H1 (cell line): ENCODE measurements around the gene CYSRT1. TPM values are rescaled to one million over a fixed set of nuclear protein-coding genes. Genes with fewer than 3 reads are reported as not detected.

ENCODE experiments used
- CTCF ChIA-PET: fragments of 300-600 bp; sonication (Branson Sonifier 250); formaldehyde crosslinking; loops from one replicate; lab custom pipeline; 2021; ENCODE audit not compliant: partially characterized antibody; lab: Charles Lee
- POLR2A ChIA-PET: fragments of 300-600 bp; sonication (Branson Sonifier 250); formaldehyde crosslinking; loops from one replicate; lab custom pipeline; 2021; ENCODE audit warnings: inconsistent platforms; ENCODE audit not compliant: partially characterized antibody; lab: Charles Lee
- DNase-seq, 2 experiments: peaks; one replicate each; pipeline versions ENCODE4 v3.0.0 to v3.0.0-alpha.2; 2010 to 2022; ENCODE audit warnings: low spot score in 2 of 2, low read depth in 1 of 2, mixed read lengths in 1 of 2
- FAIRE-seq: peaks from 2 replicates; lab custom pipeline; 2011; peaks lifted over from hg19 to GRCh38; lab: Jason Lieb, UNC
- H2AFZ ChIP-seq: 2 replicates; pipeline ENCODE4 v1.8.1; 2012; ENCODE audit warnings: low read length, inconsistent platforms
- H2AK5ac ChIP-seq: 2 replicates; pipeline ENCODE4 v1.6.1; 2013; ENCODE audit warnings: low read depth, low read length
- H2BK120ac ChIP-seq: replicated peaks from 2 replicates; pipeline ENCODE3; 2013; ENCODE audit warnings: low read depth, low read length, inconsistent platforms
- H2BK12ac ChIP-seq: 2 replicates; pipeline ENCODE4 v1.6.1; 2013; ENCODE audit warnings: low read depth, low read length
- H2BK15ac ChIP-seq: 2 replicates; pipeline ENCODE4 v1.6.1; 2013; ENCODE audit warnings: low read length
- H2BK20ac ChIP-seq: 2 replicates; pipeline ENCODE4 v1.6.1; 2013; ENCODE audit warnings: low read length
- H2BK5ac ChIP-seq: 2 replicates; pipeline ENCODE4 v1.6.1; 2013; ENCODE audit warnings: low read depth, low read length
- H3K14ac ChIP-seq: 2 replicates; pipeline ENCODE4 v1.6.1; 2013; ENCODE audit warnings: inconsistent platforms; ENCODE audit not compliant: insufficient read length
- H3K18ac ChIP-seq: 2 replicates; pipeline ENCODE4 v1.6.1; 2013; ENCODE audit warnings: low read length; ENCODE audit errors: extremely low read depth
- H3K23ac ChIP-seq: 2 replicates; pipeline ENCODE4 v1.6.1; 2013; ENCODE audit warnings: inconsistent platforms; ENCODE audit not compliant: insufficient read length
- H3K23me2 ChIP-seq: 2 replicates; pipeline ENCODE4 v1.6.1; 2013; ENCODE audit warnings: low read depth, low read length
- H3K27ac ChIP-seq: 2 replicates; pipeline ENCODE4 v1.6.1; 2011; ENCODE audit warnings: low read depth, low read length, inconsistent platforms
- H3K27me3 ChIP-seq, 4 experiments: replicated peaks in 1 of 4; 1 replicate in 1 of 4; 2 replicates in 3 of 4; pipeline versions ENCODE4 v1.6.1 to v1.8.1; 2011 to 2013; ENCODE audit warnings: low read length in 3 of 4, mild to moderate bottlenecking in 3 of 4, inconsistent platforms in 2 of 4, mixed read lengths in 2 of 4, moderate library complexity in 1 of 4; ENCODE audit not compliant: control insufficient read depth in 3 of 4, insufficient read depth in 3 of 4; ENCODE audit errors: extremely low read depth in 1 of 4
- H3K36me3 ChIP-seq, 4 experiments: 2 replicates each; pipeline versions ENCODE4 v1.6.1 to v1.8.1; 2011 to 2013; ENCODE audit warnings: mild to moderate bottlenecking in 4 of 4, low read length in 3 of 4, moderate library complexity in 2 of 4, control low read depth in 1 of 4, inconsistent platforms in 1 of 4; ENCODE audit not compliant: insufficient read depth in 4 of 4, control insufficient read depth in 2 of 4
- H3K4ac ChIP-seq: replicated peaks from 2 replicates; pipeline ENCODE3; 2013; ENCODE audit warnings: low read length, low read depth, mixed read lengths, inconsistent platforms; ENCODE audit not compliant: insufficient read length
- H3K4me1 ChIP-seq, 4 experiments: replicated peaks in 1 of 4; 1 replicate in 1 of 4; 2 replicates in 3 of 4; pipeline versions ENCODE4 v1.6.1 to v1.8.1; 2011 to 2013; ENCODE audit warnings: low read length in 3 of 4, inconsistent platforms in 2 of 4, mixed read lengths in 1 of 4; ENCODE audit not compliant: insufficient read depth in 4 of 4, control insufficient read depth in 3 of 4
- H3K4me2 ChIP-seq, 2 experiments: 2 replicates each; pipeline versions ENCODE4 v1.6.1 to v1.8.1; 2011 to 2013; ENCODE audit warnings: low read depth in 2 of 2, low read length in 2 of 2, control low read depth in 1 of 2, inconsistent platforms in 1 of 2, mild to moderate bottlenecking in 1 of 2; ENCODE audit not compliant: insufficient read depth in 1 of 2
- H3K4me3 ChIP-seq, 4 experiments: fragments of 200-600, 300-600 bp in 1 of 4; sonication (generic), shearing (Covaris generic), sonication (Bioruptor Twin) in 1 of 4; 2 replicates each; pipeline versions ENCODE4 v1.5.1 to v1.8.1; 2011 to 2016; ENCODE audit warnings: low read length in 4 of 4, low read depth in 3 of 4, control low read depth in 2 of 4, inconsistent platforms in 2 of 4, mild to moderate bottlenecking in 2 of 4, mixed read lengths in 1 of 4, moderate library complexity in 1 of 4; ENCODE audit not compliant: insufficient read depth in 2 of 4; ENCODE audit errors: extremely low read depth in 1 of 4
- H3K56ac ChIP-seq: replicated peaks from 2 replicates; pipeline ENCODE3; 2013; ENCODE audit warnings: low read depth, mild to moderate bottlenecking, mixed read lengths, low read length, inconsistent platforms; ENCODE audit not compliant: insufficient read length
- H3K79me1 ChIP-seq: 2 replicates; pipeline ENCODE4 v1.6.1; 2013; ENCODE audit warnings: low read depth, low read length, control low read depth
- H3K79me2 ChIP-seq, 2 experiments: 2 replicates each; pipeline versions ENCODE4 v1.6.1 to v1.8.1; 2012 to 2013; ENCODE audit warnings: low read length in 2 of 2, mild to moderate bottlenecking in 2 of 2, inconsistent platforms in 1 of 2; ENCODE audit not compliant: insufficient read depth in 2 of 2, control insufficient read depth in 1 of 2
- H3K9ac ChIP-seq, 4 experiments: replicated peaks in 1 of 4; 1 replicate in 1 of 4; 2 replicates in 3 of 4; pipeline versions ENCODE4 v1.6.1 to v1.8.1; 2011 to 2013; ENCODE audit warnings: low read depth in 3 of 4, low read length in 3 of 4, control low read depth in 2 of 4, mild to moderate bottlenecking in 2 of 4, moderate library complexity in 2 of 4, inconsistent platforms in 1 of 4; ENCODE audit errors: extremely low read depth in 1 of 4
- H3K9me3 ChIP-seq, 2 experiments: 2 replicates each; pipeline versions ENCODE4 v1.6.1 to v1.8.1; 2012 to 2013; ENCODE audit warnings: mild to moderate bottlenecking in 2 of 2, moderate library complexity in 2 of 2, control low read depth in 1 of 2, inconsistent platforms in 1 of 2, low read depth in 1 of 2, low read length in 1 of 2, mixed read lengths in 1 of 2; ENCODE audit not compliant: insufficient read depth in 2 of 2
- H4K20me1 ChIP-seq, 2 experiments: replicated peaks in 1 of 2; 2 replicates each; pipeline versions ENCODE3 to v1.8.1; 2011 to 2013; ENCODE audit warnings: inconsistent platforms in 2 of 2, low read length in 2 of 2, mild to moderate bottlenecking in 1 of 2; ENCODE audit not compliant: insufficient read depth in 2 of 2, control insufficient read depth in 1 of 2
- H4K5ac ChIP-seq: 2 replicates; pipeline ENCODE4 v1.6.1; 2013; ENCODE audit warnings: low read length, low read depth, mixed read lengths, inconsistent platforms; ENCODE audit not compliant: insufficient read length
- H4K8ac ChIP-seq: 2 replicates; pipeline ENCODE4 v1.8.0; 2013; ENCODE audit warnings: mild to moderate bottlenecking, moderate library complexity, low read length, inconsistent platforms; ENCODE audit not compliant: insufficient read depth; ENCODE audit errors: extremely low read depth
- H4K91ac ChIP-seq: replicated peaks from 2 replicates; pipeline ENCODE3; 2013; ENCODE audit warnings: low read length, mixed read lengths, inconsistent platforms; ENCODE audit not compliant: insufficient read length
- CTBP2 ChIP-seq: IDR thresholded peaks from 2 replicates; pipeline ENCODE4 v1.7.0; 2011; ENCODE audit warnings: borderline replicate concordance, mild to moderate bottlenecking, moderate library complexity, mixed read lengths, low read length; ENCODE audit not compliant: insufficient read depth, insufficient read length
- HDAC2 ChIP-seq, 2 experiments: fragments of 300-600 bp in 1 of 2; sonication (generic) in 1 of 2; IDR thresholded peaks; 2 replicates each; pipeline ENCODE4 v1.6.1; 2011 to 2012; ENCODE audit warnings: low read depth in 2 of 2, low read length in 2 of 2, mild to moderate bottlenecking in 2 of 2, moderate library complexity in 2 of 2, borderline replicate concordance in 1 of 2, inconsistent platforms in 1 of 2
- KDM4A ChIP-seq: IDR thresholded peaks from one replicate; pipeline ENCODE4 v1.7.1; 2012; ENCODE audit warnings: low read depth, mild to moderate bottlenecking, moderate library complexity, low read length, inconsistent platforms; ENCODE audit not compliant: severe bottlenecking
- KDM5A ChIP-seq: fragments of 200-600 bp; IDR thresholded peaks from 2 replicates; pipeline ENCODE4 v1.7.1; 2012; ENCODE audit warnings: mild to moderate bottlenecking, low read length, inconsistent platforms, mixed read lengths
- PHF8 ChIP-seq: fragments of 200-600 bp; sonication (generic); conservative IDR thresholded peaks from 2 replicates; pipeline ENCODE4 v1.7.1; 2012; ENCODE audit warnings: low read depth, mild to moderate bottlenecking, inconsistent platforms, low read length, moderate library complexity
- RXRA ChIP-seq: IDR thresholded peaks from 2 replicates; pipeline ENCODE4 v1.6.1; 2011; ENCODE audit warnings: low read depth, mild to moderate bottlenecking, low read length, moderate library complexity; ENCODE audit not compliant: insufficient read depth
- YY1 ChIP-seq: IDR thresholded peaks from 2 replicates; pipeline ENCODE4 v1.6.1; 2011; ENCODE audit warnings: low read depth, mild to moderate bottlenecking, low read length
- WGBS, 2 experiments: shearing (Covaris generic) in 1 of 2; methylation state at CpG; one replicate each; pipeline versions ENCODE4 v1.1.6 to v1.1.7; 2013 to 2015; ENCODE audit warnings: low lambda C conversion rate in 2 of 2, mixed read lengths in 2 of 2, inconsistent platforms in 1 of 2, low coverage in 1 of 2, missing lambda C conversion rate in 1 of 2; ENCODE audit not compliant: insufficient replicate concordance in 2 of 2, insufficient coverage in 1 of 2, insufficient read length in 1 of 2; ENCODE audit errors: extremely low coverage in 1 of 2, missing lambda C conversion rate in 1 of 2; 5-methylcytosine and 5-hydroxymethylcytosine counted together
- polyA plus RNA-seq, 7 experiments: library from polyadenylated mRNA; depleted of rRNA in 3 of 7; stranded (reverse) in 5 of 7; unstranded in 2 of 7; fragments of >200 nt in 5 of 7; fragments of 200-250 nt in 2 of 7; gene quantifications; 1 replicate in 5 of 7; 2 replicates in 1 of 7; 4 replicates in 1 of 7; pipeline versions ENCODE4 v1.2.1 to v1.2.3, GENCODE V29; 2011 to 2013; ENCODE audit warnings: missing spikeins in 2 of 7, mixed read lengths in 2 of 7
- total RNA-seq: library from RNA; stranded (reverse); fragmentation: NEBNext Ultra II Directional; extraction: Animal tissue kit (Norgen Biotek cat#: 25700); gene quantifications from 2 replicates; pipeline ENCODE4 v1.2.1, GENCODE V29; 2021
- TF ChIP-seq, protein P1 (sequence below): IDR thresholded peaks from 2 replicates; pipeline ENCODE4 v1.6.1; 2011; ENCODE audit warnings: low read length, improper control_type of control experiment

CYSRT1 gene
- total and polyA plus RNA-seq, 2 of the 8 experiments (the other 6 are each of a cell fraction or from before 2014, with no cell fraction given): 1.0 to 6.5 TPM

DNA sequence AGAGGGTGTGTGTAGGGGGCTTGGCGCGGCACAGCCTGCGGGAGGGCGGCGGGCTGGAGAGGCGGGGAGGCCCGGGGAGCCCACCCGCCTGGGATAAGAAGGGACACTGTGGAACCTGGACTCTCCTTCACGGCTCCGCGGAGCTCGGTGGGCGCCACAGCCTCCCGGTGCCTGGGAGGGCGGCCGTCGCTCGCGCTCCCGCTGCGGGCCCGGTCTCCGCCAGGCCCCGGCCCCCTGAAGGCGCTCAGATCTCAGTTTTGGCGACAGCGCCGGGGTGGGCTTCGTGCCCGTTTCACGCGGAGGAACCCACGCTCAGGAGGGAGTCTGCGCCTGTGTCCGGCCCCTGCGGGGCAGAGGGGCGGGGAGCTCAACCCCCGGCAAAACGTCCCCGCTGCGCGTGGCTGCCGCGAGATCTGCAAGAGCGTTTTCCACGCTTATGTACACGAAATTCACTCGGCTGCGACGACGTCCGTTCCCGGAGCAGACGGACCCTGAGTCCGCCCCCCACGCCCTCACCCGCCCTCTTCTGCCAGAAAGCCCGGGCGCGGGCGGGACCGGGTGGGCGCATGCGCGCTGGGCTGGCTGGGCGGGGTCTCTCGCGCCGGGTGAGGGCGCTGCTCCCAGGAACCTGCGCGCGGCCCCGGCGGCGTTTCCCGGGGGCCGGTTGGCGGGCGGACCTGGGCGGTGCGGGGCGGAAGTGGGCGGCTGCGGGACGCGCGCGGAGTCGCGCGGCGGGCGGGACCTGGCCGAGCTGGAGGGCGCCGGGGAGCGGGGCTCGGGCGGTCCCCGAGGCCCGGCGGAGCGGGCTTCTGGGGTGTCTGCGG, 29.9 kb downstream of the CYSRT1 start, which contains the start of gene NELFB:
NELFB (plus strand) TSS at position 704 of the 824 bp plus-strand sequence.
- H3K79me2 ChIP-seq: peaks cover 0 to 13% of the 10 kb centered on the region in 2 experiments; a peak in 2 of 4 replicates
- ChIA-PET CTCF (interaction anchor here (0.9 to 2.5 kb wide), 14 partner anchors 10 to 219 kb away, joined by 3 to 28 read pairs (median 4); partner anchors contain the start of genes RNF224, SSNA1, TOR4A and TUBB4B), POLR2A (interaction anchor here (0.9 to 69.9 kb wide), 5 partner anchors 2 to 117 kb away, joined by 3 to 1462 read pairs (median 5); partner anchors contain the start of genes CYSRT1, NDOR1, NELFB and RNF208)
- peak within 1 kb of the TSS; percentile 99 for H3K4ac ChIP-seq
- H3K14ac ChIP-seq: no peak within 1 kb of the TSS
- H3K4me3 ChIP-seq: peak within 1 kb of the TSS; percentile 52 to 100 (median 88)
- FAIRE-seq (no peak), DNase-seq (peak in 1 of 2 experiments; percentile 99)
- no peak within 1 kb of the TSS for H2BK120ac ChIP-seq
- peak within 1 kb of the TSS; percentile 40 for H4K5ac ChIP-seq
- H3K4me2 ChIP-seq: peak within 1 kb of the TSS; percentile 90 to 100
- H3K56ac ChIP-seq: peak within 1 kb of the TSS; percentile 82
- H3K27ac ChIP-seq: peak within 1 kb of the TSS; percentile 83; the same call in 1 of the 2 replicates
- H3K18ac ChIP-seq: peak within 1 kb of the TSS; percentile 90
- no peaks in the 10 kb centered on the region for H3K9me3 ChIP-seq
- peak within 1 kb of the TSS; percentile 83 for H2BK5ac ChIP-seq
- peaks cover 0 to 5% of the 10 kb centered on the region in 2 experiments for H4K20me1 ChIP-seq
- peaks cover 14% of the 10 kb centered on the region; the same call in 1 of the 2 replicates for H3K23me2 ChIP-seq
- WGBS, 2 experiments: 4% methylated on average over 44 of the region's 105 CpGs; no CpG with 5 or more reads in 1 of the 2 experiments
- peaks cover 0 to 21% (median 16%) of the 10 kb centered on the region in 4 experiments; a peak in 5 of 7 replicates for H3K4me1 ChIP-seq
- no peak within 1 kb of the TSS for H3K23ac ChIP-seq
- peak within 1 kb of the TSS; percentile 39; the same call in 1 of the 2 replicates for H2AK5ac ChIP-seq
- H3K27me3 ChIP-seq: peaks cover 0 to 7% (median 0%) of the 10 kb centered on the region in 4 experiments; a peak in 3 of 7 replicates
- H4K8ac ChIP-seq: peak within 1 kb of the TSS; percentile 63
- H3K36me3 ChIP-seq: peaks cover 3 to 17% (median 12%) of the 10 kb centered on the region in 4 experiments; a peak in 6 of 8 replicates
- H2BK15ac ChIP-seq: no peak within 1 kb of the TSS
- peak within 1 kb of the TSS; percentile 68; the same call in 1 of the 2 replicates for H2BK12ac ChIP-seq
- H3K79me1 ChIP-seq: peaks cover 9% of the 10 kb centered on the region
- peak within 1 kb of the TSS; percentile 98 for H2AFZ ChIP-seq
- H4K91ac ChIP-seq: peak within 1 kb of the TSS; percentile 57
- no peak within 1 kb of the TSS for H2BK20ac ChIP-seq
- H3K9ac ChIP-seq: peak within 1 kb of the TSS; percentile 53 to 75 (median 62)
- TF ChIP-seq YY1: no peak; the same call in 1 of the 2 replicates
- peak; percentile 60 for TF ChIP-seq KDM4A
- 0 out of 2 replicates have a peak, but pooled peaks have one; percentile 14 for TF ChIP-seq KDM5A
- 0 out of 4 replicates have a peak, but pooled peaks of 1 of the 2 experiments have one; percentile 23 for TF ChIP-seq HDAC2 (IDR thresholded peaks at IDR 0.05; ENCODE audit: borderline replicate concordance in 1 of 2, low read depth in 2 of 2, low read length in 2 of 2)
- peak; percentile 89 for TF ChIP-seq PHF8
- TF ChIP-seq, protein P1, sequence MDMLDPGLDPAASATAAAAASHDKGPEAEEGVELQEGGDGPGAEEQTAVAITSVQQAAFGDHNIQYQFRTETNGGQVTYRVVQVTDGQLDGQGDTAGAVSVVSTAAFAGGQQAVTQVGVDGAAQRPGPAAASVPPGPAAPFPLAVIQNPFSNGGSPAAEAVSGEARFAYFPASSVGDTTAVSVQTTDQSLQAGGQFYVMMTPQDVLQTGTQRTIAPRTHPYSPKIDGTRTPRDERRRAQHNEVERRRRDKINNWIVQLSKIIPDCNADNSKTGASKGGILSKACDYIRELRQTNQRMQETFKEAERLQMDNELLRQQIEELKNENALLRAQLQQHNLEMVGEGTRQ: no peak
- no peak for TF ChIP-seq RXRA
- TF ChIP-seq CTBP2: no peak
